Stimulated activated CD8-positive, alpha-beta memory T cell treated with anti-CD3 and anti-CD28 coated beads, Interleukin-12 subunit alpha, Interleukin-12 subunit beta, amount 100 ng/mL, for 24 hours (primary cell): ENCODE results near the gene TERT.

Experiments used
- DNase-seq: peaks from one replicate; pipeline ENCODE4 v3.0.0-alpha.2; 2020; ENCODE audit errors: extremely low read depth

Gene TERT

DNA sequence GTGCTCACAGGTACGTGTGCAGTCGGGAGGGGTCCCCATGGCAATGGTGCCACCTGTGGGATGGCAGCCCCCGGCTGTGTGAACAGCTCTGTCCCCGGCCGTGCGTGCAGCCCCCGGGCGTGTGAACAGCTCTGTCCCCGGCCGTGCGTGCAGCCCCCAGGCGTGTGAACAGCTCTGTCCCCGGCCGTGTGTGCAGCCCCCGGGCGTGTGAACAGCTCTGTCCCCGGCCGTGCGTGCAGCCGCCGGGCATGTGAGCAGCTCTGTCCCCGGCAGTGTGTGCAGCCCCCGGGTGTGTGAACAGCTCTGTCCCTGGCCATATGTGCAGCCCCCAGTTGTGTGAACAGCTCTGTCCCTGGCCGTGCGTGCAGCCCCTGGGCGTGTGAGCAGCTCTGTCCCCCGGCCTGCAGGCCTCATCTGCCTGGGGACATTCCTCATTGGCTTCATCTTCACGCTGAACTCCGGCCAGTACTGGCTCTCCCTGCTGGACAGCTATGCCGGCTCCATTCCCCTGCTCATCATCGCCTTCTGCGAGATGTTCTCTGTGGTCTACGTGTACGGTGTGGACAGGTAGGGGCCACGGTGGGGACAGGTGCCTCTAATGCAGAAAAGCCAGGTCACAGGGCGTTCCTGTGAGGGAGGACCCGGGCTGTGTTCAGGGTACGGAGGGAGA is 75.6 kb downstream of the TERT start:
- DNase-seq, result no peak

DNA sequence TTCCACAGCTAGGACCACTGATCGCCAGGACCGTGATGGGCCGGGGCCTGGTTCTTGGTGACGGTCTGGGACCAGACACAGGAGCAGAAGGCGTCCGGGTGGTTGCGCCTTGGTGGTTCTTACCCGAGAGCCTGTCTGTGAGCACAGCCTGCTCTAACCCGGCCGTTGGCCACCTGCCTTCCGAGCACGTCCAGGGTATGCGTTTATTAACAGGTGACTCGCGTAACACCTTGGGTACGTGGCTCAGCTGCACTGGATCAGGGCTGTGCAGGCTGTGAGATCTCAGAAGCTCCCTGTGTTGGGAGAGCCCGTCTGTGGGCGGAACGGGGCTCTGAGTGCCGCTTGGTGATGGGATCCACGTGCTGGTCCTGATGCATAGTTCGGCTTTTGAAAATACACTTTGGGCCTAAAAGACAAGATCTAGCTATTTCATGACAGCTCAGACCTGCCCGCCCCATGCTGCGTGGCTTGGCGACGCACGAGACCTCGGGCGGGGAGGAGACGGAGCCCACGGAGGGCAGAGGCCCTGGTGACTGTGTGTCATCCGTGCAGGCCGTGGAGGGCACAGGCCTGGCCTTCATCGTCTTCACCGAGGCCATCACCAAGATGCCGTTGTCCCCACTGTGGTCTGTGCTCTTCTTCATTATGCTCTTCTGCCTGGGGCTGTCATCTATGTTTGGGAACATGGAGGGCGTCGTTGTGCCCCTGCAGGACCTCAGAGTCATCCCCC is 76.4 kb downstream of the TERT start:
- no peak for DNase-seq

DNA sequence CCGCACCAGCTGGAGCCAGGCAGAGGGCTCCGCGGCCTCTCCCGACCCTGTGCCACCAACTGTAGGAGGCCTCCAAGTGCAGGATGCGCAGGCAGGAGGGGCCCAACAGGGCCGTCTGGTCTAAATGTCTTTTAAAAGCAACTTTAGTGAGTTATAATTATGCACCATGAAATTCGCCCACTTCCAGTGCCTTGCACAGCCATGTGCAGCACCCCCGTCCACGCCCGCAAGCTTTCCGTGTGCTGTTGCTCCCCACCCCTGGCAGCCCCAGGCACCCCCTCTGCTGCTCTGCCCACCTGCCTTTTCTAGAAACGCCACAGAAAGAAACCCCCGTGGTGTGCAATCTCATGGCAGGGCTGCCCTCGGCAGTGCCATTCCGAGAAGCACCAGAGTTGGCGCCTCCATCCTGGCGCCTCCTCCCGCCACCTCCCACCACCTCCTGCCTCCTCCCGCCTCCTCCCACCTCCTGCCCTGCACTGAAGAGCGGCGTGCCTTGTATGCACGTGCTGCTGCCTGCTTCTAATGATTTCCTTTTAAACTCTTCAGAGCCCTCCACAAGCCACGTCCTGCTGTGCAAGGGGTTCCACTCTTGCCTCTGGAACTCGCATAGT is 77.2 kb downstream of the TERT start:
- no peak for DNase-seq

DNA sequence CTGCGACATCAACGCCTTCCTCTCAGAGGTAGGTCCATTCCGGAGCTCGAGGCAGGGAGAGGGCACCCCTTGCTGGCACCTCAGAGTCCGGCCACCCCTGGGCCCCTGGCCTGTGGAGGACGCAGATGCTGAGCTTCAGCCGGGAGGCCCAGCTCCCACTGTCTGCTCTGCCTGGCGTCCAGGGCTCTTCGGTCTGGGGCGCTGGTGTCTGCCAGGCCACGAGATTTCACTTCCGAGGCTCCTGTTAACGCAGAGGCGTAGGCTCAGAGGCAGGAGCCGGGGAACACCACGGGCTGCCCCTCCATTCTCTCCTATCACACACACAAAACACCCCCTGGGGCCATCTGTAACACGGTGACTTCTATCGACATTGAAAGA is 78.0 kb downstream of the TERT start:
- no peak for DNase-seq

DNA sequence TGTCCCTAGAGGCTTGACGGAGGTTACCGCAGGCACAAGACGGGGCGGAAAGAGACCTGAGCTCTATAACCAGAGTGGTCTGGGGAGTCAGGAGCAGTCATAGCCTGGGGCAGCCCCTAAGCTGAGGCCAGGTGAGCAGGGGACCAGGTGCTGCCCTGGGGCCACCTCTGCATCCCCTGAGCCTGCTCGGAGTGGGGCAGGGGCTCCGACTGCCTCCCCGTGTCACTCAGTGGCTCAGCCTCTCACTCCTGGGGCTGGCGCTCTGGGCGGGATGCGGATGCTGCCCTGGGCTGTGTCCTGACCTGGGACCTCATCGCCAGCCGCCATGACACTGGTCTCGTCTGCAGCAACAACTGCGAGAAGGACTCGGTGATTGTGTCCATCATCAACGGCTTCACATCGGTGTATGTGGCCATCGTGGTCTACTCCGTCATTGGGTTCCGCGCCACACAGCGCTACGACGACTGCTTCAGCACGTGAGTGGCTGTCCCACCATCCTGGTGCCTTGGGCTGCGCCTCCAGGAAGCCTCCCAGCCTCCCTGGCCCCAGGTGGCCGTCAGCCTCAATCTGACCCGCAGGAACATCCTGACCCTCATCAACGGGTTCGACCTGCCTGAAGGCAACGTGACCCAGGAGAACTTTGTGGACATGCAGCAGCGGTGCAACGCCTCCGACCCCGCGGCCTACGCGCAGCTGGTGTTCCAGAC is 78.5 kb downstream of the TERT start:
- no peak for DNase-seq

DNA sequence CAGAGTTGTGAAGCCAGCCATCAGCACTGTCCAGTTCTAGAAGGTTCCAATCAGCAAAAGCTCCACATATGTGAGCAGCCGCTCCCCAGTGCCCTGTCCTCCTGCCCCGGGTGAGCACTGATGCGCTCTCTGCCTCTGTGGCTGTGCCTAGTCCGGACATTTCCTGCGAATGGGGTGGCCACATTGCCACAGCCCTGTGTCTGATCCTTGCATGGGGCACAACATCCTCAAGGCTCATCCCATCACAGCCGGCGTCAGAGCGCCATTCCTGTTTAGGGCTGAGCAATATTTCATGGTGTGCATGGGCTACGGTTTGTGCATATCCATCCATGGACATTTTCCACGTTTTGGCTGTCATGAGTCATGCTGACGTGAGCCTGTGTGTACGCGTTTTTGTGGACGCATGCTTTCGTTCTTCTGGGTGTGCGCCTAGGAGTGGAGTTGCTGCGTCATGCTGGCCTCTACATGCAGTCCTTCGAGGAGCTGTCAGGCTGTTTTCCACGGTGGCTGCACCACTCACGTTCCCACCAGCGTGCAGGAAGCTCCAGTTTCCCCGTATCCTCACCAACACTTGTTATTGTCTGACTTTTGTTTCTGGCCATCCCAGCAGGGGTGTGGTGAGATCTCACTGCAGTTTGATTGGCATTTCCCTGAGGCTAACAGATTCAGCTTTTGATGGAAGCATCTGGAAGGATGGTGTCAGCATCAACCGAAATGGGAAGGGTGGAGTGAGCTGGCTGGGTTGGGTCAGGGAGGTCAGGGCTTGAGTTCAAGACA is 79.4 kb downstream of the TERT start:
- no peak for DNase-seq

DNA sequence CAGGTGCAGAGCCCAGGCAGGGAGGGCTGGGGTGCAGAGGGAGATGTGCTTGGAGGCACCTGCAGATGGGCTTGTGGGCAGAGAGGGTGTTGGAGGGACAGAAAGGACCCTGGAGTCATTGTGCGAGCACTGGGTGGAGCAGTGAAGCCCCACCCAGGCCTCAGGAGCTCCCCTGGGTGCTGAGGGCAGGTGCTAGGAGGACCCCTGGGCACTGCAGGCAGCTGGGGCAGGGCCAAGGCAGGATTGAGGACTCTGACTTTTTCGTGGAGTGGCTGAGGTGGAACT is 80.0 kb downstream of the TERT start:
- DNase-seq, result no peak

DNA sequence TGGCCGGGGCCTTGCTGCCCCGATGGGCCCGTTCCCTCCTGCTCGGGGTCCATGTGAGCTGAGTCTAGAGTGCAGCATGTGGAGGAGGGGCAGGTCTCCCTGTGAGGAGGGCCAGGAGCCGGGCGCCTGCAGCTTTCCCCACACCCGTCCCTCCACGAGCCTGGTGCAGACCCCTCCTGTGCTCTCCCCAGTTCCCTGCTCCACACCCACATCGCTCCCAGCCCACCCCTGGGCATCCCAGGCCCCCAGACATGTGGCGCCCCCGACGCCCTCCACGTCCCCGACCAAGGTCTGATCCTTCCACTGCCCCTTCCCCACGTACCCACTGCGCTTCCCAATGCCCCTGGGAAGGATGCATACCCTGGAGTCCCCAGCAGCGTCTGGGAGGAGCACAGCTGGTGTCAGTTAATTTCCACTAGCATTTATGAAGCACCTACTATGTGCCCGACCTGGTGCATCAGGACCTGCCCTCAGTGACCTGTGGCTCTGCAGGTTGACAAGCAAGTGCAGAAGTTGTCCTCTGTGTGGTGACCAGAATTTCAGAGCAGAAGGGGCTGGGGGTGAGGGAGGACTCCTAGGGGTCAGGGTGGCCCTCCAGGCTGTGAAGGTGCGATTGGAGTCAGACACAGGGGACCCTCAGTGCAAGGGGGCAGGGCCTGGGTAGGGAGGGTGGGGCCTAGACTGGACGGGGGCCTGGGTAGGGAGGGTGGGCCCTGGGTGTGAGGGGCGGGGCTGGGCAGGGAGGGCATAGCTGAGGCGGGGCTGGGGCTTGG is 80.5 kb downstream of the TERT start:
- DNase-seq, result no peak

DNA sequence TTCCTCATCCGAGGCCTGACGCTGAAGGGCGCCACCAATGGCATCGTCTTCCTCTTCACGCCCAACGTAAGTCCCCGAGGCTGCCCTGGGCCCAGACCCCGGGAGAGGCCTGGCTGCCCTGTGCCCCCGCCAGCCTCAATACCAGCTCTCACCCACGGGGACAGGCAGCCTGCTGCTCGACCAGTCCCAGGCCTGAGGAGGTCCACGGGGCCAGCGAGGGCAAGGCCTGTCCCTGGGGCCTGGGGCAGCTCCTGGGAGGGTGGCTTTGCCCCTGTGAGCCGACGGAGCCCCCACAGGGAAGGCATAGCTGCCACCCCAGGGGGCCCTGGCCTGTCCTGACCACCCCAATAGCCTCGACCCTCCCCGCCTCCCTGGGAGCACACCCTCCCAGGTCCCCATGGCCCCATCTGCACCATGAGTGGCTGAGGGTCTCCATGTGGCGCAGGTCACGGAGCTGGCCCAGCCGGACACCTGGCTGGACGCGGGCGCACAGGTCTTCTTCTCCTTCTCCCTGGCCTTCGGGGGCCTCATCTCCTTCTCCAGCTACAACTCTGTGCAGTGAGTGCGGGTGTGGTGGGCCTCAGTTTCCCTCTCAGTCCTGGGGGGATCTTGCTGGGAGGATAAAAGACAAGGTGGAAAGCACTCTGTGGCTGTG is 81.2 kb downstream of the TERT start:
- DNase-seq, result no peak

DNA sequence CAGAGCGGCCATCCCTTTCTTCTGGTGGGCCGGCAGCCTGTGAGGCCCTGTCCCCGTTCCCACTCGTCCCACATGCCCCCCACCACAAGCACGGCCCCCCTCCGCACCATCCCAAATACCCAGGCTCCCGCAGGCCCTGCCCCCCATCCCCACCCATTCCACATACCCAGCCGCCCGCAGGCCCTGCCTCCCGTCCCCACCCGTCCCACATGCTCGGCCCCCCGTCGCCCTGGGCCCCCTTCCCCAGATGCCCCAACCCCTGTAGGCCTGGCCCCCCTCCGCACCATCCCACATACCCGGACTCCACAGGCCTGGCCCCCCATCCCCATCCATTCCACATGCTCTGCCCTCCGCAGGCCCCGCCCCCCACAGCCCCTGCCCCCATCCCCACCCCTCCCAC is 82.0 kb downstream of the TERT start:
- DNase-seq, result no peak

DNA sequence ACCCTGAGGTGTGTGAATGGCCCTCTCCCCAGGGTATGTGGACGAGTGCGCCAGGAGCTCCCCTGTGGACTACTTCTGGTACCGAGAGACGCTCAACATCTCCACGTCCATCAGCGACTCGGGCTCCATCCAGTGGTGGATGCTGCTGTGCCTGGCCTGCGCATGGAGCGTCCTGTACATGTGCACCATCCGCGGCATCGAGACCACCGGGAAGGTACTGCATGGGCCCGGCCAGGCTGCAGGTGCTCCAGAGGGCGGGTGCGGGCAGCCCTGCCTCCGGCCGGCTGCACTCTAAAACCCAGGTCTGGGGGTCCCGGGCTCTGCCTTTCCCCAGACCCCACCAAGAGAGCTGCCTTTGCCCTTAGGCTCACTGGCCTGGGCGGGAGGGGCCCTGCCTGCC is 82.6 kb downstream of the TERT start:
- DNase-seq, result no peak

DNA sequence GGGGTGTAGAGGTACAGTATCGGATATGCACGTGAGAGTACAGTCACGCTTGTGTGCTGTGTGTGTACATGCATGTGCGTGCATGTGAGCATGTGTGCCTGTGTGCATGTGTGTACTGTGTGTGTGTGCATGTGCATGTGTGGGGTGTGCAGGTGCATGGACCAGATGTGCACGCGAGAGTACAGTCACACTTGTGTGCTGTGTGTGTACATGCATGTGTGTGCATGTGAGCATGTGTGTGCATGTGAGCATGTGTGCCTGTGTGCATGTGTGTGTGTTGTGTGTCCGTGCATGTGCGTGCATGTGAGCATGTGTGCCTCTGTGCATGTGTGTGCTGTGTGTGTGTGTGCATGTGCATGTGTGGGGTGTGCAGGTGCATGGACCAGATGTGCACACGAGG is 83.2 kb downstream of the TERT start:
- no peak for DNase-seq

DNA sequence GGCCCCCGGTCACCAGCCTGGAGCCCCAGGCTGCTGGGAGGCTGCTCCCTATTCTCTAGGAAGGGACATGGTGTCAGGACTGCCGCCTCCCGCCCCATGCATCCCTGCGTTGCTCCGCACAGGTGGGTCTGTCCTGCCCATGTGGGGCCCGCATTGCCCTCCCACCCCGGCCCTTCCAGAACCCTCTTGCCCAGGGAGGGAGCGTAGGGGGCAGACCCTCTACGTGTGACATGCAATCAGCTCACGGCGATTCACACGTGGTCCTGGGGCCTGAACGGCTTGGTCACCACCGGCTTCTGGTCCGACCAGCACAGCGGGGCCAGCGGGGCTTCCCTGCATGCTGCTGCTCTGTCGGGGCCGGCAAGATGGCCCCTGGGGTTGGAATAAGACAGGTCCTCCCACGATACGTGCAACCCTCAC is 84.0 kb downstream of the TERT start:
- no peak for DNase-seq

DNA sequence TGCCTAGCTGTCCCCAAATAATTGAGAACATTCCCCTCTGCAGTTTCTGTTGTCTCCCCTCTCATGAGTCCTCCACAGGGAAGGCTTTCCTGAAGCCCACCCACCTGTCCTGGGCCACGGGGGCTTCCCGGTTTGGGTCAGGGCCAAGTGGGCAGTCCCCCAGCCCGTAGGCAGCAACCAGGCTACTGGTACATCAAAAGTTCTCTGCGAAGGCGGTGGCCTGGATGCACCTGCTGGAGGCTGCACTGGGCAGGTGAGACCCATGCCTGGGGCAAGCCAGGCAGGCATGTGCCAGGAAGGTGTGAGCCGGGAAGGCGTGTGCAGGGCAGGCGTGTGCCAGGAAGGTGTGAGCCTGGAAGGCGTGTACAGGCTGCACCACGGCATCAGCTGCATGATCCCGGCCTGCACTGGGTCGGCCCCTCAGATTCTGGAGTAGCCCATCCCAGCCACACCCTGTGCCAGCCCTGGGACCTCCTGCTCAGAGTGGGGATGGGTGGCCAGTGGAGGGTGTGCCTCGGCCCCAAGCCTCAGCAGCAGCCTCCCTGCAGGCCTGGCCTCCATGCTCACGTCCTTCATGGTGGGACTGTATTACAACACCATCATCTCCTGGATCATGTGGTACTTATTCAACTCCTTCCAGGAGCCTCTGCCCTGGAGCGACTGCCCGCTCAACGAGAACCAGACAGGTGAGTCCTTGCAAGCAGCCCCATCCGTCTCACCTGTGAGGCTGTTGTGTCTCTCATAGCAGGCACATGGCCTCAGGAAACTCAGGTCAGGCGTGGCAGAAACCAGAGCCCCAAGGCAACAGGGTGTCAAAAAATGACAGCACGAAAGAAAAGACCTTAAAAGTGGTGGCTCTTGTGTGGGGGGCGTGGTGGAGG is 84.7 kb downstream of the TERT start:
- no peak for DNase-seq

DNA sequence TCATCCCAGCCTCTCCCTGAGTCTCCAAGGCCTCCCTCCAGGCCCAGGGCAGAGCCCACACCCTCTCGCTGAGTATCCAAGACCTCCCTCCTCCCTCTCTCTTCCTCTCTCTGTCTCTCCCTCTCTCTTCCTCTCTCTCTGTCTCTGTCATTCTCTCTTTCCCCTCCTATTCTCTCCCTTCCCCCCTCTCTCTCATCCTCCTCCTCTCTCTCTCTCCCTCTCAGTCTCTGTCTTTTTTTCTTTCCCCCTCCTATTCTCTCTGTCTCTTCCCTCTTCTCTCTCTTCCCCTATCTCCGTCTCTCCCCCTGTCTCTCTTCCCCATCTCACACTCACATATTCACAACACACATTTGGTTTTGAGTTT is 85.4 kb downstream of the TERT start:
- no peak for DNase-seq

DNA sequence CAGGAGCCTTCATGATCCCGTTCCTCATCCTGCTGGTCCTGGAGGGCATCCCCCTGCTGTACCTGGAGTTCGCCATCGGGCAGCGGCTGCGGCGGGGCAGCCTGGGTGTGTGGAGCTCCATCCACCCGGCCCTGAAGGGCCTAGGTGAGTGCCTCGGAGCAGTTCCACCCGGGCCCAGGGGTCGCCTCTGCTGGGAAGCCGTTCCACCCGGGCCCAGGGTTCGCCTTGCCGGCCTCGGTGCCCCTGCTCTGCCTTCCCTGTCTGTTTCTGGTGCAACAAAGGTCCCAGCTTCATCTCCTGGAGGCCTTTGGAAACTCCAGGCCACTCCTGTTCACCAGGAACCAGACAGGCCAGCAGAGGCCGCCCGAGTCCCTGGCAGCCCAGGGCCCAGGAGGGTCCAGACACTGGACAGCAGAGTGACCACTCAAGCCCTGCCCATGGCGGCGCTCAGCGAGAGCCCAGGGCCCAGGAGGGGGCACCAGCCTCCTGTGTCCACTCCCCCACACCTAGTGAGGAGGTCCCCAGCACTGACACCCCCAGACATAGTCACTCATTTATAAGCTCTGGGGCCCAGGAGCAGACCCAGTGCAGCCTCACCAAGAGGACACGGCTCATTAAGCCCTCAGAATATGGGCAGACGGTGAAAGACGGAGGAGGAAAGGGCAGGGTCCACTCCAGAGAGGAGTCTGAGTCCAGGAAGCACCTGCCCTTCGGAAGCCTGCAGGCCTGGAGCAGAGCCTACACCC is 86.0 kb downstream of the TERT start:
- DNase-seq, result no peak

DNA sequence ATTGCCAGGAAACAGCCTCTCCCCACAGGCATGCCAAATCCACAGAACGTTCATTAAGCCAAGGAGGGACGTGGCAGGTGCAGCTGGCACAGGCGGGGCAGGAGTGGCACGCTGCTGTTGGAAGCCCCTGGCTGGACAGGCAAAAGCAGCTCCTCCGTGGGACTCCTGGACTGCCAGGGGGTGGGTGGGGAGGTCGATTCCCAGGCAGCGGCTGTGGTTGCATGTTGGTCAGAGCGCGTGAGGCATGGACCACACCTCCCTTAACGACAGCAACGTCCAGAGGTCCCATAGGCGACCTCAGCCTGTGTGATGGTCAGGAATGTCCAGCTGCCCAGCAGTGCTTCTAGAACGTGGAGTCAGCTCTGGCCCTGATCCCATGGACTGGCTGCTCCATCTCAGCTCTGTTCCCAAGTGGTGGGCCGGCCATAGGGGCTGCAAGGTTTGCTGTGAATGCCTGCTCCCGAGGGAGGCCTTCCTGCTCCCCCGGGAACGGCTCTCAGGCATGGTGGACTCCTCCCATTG is 86.6 kb downstream of the TERT start:
- no peak for DNase-seq

DNA sequence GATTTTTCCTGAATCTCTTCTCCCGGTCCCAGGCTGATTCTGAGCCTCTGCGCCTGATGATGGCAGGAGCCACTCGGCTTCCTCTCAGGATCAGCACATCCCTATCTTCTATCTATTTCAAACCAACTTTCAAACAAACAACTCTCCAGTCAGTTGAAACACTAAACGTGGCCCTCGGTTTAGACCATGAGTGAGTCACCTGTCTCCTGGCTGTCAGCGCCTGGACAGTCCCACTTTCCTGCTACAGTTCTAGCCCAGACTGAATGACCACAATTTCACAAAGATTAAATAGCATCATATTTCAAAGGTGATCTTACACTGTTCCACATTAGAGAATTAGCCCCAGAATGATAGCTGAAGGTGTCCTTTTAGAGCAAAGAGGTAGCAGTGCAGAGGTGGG is 87.3 kb downstream of the TERT start:
- DNase-seq, result no peak
